Hepatocyte (in vitro differentiated cells): ENCODE measurements around the gene GMDS.

ENCODE experiments used
- CTCF ChIP-seq: fragments of 200-600 bp; sonication (generic); IDR thresholded peaks from 2 replicates; pipeline ENCODE4 v1.5.1; 2016; ENCODE audit warnings: antibody characterized with exemption, mild to moderate bottlenecking; ENCODE audit not compliant: poor library complexity
- EZH2 ChIP-seq: fragments of 200-600 bp; sonication (generic); IDR thresholded peaks from 2 replicates; pipeline ENCODE4 v1.6.1; 2016; ENCODE audit warnings: antibody characterized with exemption, mild to moderate bottlenecking, borderline replicate concordance
- EZH2phosphoT487 ChIP-seq: fragments of 200-600 bp; sonication (generic); IDR thresholded peaks from one replicate; pipeline ENCODE4 v1.6.1; 2018; ENCODE audit warnings: antibody characterized with exemption, mild to moderate bottlenecking, low read depth, moderate library complexity; ENCODE audit not compliant: unreplicated experiment, severe bottlenecking

- TF ChIP-seq CTCF (no peak), EZH2phosphoT487 (no peak), EZH2 (no peak)
Observed at GRCh38 chr6:1599469-1599868, 645.9 kb downstream of the GMDS start.
